ENCODE data around the gene NT5C3B.
"Not testable (repeated sequence)": the region's sequence is repeated elsewhere in the genome, so short reads cannot be mapped to it uniquely, and the experiment has no call there.

Gene NT5C3B

GRCh38 chr17:41844971-41845370, 8.9 kb upstream of the NT5C3B start:
- TF ChIP-seq ZSCAN18 (tag by site-specific recombination; IDR thresholded peaks at IDR 0.05) (no peak), ZBTB49 (tag by site-specific recombination; IDR thresholded peaks at IDR 0.05; ENCODE audit: low read depth) (no peak), ZNF350 (tag by site-specific recombination; IDR thresholded peaks at IDR 0.05) (no peak), ZNF501 (tag by site-specific recombination; IDR thresholded peaks at IDR 0.05) (no peak), CTCF (tag by site-specific recombination; IDR thresholded peaks at IDR 0.05) (no peak), ZNF138 (tag by site-specific recombination; IDR thresholded peaks at IDR 0.05; ENCODE audit: borderline replicate concordance) (no peak), PRDM4 (tag by site-specific recombination; IDR thresholded peaks at IDR 0.05) (no peak)
- Histone ChIP-seq H3K27ac (ENCODE audit: extremely low read depth, low read depth, low read length) (no peak overlapping the region), H3K4me1 (ENCODE audit: control insufficient read depth, insufficient read depth, low read length) (peaks cover 19% of the 10 kb centered on the region), H3K36me3 (ENCODE audit: control insufficient read depth in 2 of 2, insufficient read depth in 1 of 2, low read length in 2 of 2) (no peaks in the 10 kb centered on the region; a peak in 1 of 3 replicates), H3K4me3 (ENCODE audit: low read depth, low read length) (no peak overlapping the region), H3K9me3 (ENCODE audit: control insufficient read depth, insufficient read depth, low read depth, low read length) (no peaks in the 10 kb centered on the region)
- POLR2A ChIA-PET, result no interaction called here
- CTCF ChIA-PET, result no interaction called here

- not testable (repeated sequence) for H3K36me3 ChIP-seq (ENCODE audit: control insufficient read depth in 2 of 2, insufficient read depth in 1 of 2, low read length in 2 of 2); H3K9me3 ChIP-seq (ENCODE audit: control insufficient read depth, insufficient read depth, low read depth, low read length); H3K4me1 ChIP-seq (ENCODE audit: control insufficient read depth, insufficient read depth, low read length); H3K4me3 ChIP-seq (ENCODE audit: low read depth, low read length); H3K27ac ChIP-seq (ENCODE audit: extremely low read depth, low read depth, low read length)
- ChIA-PET POLR2A (interaction anchor here (0.6 kb wide), 1 partner anchor 23 kb away, joined by 3 read pairs; no protein-coding TSS in a partner anchor), CTCF (interaction anchor here (0.6 to 1.5 kb wide), 2 partner anchors 9 to 123 kb away, joined by 3 read pairs; no protein-coding TSS in a partner anchor)
Observed at GRCh38 chr17:41840781-41841180, 4.7 kb upstream of the NT5C3B start.

GRCh38 chr17:41839448-41839847, 3.4 kb upstream of the NT5C3B start:
- H3K4me3 ChIP-seq (ENCODE audit: low read depth, low read length); POLR2A ChIA-PET; H3K27ac ChIP-seq (ENCODE audit: extremely low read depth, low read depth, low read length); H3K4me1 ChIP-seq (ENCODE audit: control insufficient read depth, insufficient read depth, low read length); H3K9me3 ChIP-seq (ENCODE audit: control insufficient read depth, insufficient read depth, low read depth, low read length); H3K36me3 ChIP-seq (ENCODE audit: control insufficient read depth in 2 of 2, insufficient read depth in 1 of 2, low read length in 2 of 2): not testable (repeated sequence)
- CTCF ChIA-PET, result interaction anchor here (0.6 to 0.8 kb wide), 2 partner anchors 262 to 763 kb away, joined by 3 to 4 read pairs; no protein-coding TSS in a partner anchor
- TF ChIP-seq SCRT2 (tag by site-specific recombination; IDR thresholded peaks at IDR 0.05) (peak; percentile 58; the same call in 1 of the 2 replicates), PRDM10 (tag by site-specific recombination; IDR thresholded peaks at IDR 0.05) (peak; percentile 72)
